NCI-H146 (cell line): ENCODE measurements around the gene TIMMDC1.
A peak's percentile ranks its signal among the peaks of the same experiment; 100 is the strongest.

Source experiments
- DNase-seq: peaks from one replicate; lab custom pipeline; 2025; lab: John Stamatoyannopoulos, UW

TIMMDC1 gene, protein sequence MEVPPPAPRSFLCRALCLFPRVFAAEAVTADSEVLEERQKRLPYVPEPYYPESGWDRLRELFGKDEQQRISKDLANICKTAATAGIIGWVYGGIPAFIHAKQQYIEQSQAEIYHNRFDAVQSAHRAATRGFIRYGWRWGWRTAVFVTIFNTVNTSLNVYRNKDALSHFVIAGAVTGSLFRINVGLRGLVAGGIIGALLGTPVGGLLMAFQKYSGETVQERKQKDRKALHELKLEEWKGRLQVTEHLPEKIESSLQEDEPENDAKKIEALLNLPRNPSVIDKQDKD

GRCh38 chr3:119498186-119499011, at the start of gene TIMMDC1:
Gene TIMMDC1, plus strand, starts transcription at chr3:119498547. Its CDS starts 187 bp downstream, at chr3:119498734.
- peak; percentile 99 for DNase-seq

- DNase-seq: no peak
These were observed 44.5 kb upstream of the TIMMDC1 start for GRCh38 chr3:119453822-119454221.

DNA sequence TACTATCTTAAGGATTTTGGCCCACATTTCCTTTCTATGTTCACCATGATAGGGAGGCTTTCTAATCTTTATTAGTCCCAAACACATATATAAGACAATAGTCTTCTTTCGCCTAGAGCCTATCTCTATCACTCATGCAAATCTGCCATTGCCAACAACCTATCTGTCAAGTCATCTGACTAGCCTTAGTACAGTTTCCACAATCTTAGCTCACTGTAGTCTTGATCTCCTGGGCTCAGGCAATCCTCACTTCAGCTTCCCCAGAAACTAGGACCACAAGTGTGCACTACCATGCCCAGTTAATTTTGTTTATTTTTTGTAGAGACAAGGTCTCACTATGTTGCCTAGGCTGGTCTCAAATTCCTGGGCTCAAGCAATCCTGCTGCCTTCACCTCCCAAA, 41.9 kb upstream of the TIMMDC1 start:
- no peak for DNase-seq

GRCh38 chr3:119457246-119457645, 41.1 kb upstream of the TIMMDC1 start:
- no peak for DNase-seq

DNA sequence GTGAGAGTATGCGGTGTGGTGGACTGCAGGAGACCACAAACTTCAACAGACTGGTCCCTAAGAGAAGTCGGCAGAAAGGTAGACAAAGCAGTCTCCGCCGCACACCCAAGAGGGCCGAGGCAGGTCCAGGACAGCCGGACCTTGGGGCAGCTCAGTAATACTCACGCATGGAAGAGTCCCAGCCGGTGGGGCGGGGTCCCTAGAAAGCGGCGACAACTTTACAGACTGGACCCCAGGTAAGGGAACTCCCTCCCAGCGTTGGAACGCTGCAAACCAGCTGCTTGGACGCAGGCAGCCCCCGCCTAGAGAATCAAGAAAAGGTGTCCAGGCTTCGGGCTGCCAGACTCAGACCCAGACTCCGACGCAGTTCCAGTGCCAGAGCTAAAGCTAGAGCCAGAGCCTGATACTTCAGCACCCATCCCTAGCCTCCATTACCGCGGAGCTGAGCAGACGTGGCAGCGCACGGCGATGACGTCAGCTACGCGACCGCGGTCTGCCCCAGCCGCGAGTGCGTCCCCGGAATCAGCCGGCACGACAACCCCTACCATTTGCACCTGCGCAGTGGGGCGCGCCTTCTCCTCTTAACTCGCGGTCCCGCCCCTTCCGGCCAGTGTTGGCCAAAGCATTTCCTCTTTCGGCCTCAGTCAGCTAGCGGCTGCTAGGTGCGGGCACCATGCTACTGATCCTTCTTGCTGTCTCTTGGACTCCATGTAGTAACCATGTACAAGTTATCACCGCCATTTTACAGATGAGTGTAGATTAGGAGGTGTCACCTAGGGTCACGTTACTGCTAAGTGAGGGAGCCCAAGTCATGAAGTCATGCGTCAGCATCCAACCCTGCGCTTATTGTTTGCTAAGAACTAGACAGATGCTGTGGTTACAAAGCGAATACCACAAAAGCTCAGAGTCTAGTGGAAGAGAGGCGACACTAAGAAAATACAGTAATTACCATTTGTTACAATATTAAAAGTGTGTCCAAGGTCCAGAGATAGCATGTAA, 34.9 kb upstream of the TIMMDC1 start, which contains the start of gene TMEM39A:
Gene TMEM39A (minus strand): TSS at position 445 of the 999 bp plus-strand sequence. CDS start 1,541 bp downstream, outside the sequence.
- peak; percentile 100 for DNase-seq

DNA sequence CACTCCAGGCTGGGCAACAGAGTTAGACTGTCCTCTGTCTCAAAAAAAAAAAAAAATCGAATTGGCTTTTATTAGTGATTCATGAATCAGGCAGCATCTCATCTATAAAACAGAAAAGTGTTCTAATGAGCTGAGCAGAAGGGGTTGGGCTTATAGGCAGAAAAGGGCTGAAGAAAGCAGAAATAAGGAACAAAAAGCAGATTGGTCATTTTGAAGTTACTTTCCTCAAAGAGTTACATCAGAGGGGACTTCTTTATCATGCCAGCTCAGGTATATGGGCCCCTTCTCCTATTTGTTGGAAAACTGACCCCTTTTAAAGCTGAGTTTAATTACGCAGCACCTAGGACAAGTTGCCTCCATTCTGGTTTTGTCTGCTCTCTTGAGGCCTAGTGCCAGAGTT, 30.3 kb upstream of the TIMMDC1 start:
- DNase-seq: no peak

DNA sequence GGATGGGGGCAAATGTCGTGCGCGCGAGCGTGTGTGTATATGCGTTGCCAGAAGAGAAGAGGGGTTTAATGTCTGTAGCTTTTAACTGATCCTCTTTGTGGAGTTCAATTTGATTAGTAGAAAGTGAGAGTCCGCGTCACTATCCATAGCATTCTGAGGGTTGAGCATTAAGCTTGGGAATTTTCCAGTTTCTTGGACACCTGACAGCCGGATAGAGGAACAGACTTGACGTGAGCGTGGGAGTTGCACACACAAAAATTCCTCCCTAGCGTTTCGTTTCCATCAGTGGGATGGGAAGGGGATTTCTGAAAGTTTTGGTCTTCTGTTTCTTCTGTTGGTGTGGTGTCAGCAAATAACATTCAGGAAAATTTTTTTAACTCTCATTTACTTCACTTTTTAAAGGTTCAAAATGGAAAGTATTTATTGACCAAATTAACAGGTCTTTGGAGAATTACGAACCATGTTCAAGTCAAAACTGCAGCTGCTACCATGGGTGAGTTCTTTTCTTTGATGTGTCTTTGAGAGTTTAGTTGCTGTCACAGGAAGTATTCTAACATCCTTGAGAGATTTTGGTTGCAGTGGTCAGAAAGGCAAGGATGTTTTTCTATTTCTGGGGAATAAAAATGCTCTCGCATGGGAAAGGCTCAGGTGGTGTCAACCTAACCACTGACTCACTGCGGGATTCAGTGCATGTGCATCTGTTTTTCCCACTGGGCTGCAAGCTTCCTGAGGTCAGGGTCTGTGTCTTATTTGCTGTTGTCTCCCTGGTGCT, 28.7 kb upstream of the TIMMDC1 start:
- DNase-seq: no peak

DNA sequence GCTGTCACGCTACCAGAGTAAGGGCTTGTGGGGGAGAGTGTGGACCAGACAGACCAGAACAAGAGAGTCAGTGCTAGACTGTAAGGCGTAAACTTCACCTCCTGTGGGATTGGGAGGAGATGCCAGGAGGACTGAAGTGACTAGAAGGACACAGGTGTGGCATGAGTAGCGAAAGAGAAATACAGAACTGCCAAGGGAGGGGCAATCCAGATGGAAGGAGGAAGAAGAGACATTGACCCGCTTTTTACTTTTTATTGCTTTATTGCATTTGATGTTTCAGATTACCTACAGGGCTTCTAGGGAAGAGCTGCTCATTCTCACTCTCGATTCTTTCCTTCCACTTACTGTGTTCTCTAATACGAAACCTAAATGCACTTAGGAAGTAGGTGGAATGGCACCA, 27.5 kb upstream of the TIMMDC1 start:
- no peak for DNase-seq

DNA sequence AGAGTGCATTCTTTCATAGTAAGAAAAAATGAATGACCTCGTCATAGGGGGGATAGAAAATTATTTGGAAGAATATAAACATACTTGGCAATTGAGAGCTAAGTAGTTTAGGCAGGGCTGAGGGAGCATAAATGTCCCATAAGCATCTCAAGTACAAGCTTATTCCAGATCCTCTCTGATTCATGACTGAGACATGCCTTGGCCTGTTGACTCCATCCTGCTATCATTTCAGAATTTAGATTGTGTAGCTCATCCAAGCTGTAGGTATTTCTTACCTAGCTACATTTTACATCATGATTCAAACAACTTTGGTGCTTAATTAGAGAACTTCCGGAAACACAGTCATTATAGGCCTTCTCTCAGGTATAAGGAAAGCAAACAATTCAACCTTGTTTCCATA, 17.3 kb upstream of the TIMMDC1 start:
- no peak for DNase-seq

DNA sequence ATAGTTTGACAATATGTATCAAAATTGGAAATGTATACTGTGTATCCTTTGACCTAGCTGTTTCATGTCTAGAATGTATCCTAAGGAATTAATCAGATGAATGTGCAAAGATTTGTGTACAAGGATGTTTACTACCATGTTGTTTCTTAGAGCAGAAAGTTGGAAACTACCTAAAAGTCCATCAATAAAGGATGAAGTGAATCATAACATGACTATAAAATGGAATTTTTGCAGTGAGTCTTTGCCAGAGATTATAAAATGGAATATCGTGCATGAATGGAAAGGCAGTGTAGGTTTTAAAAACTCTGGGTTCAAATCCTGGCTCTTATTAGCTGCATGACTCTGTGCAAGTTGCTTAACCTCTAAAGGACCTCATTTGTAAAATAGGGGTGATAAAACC, 15.2 kb upstream of the TIMMDC1 start:
- DNase-seq: no peak

DNA sequence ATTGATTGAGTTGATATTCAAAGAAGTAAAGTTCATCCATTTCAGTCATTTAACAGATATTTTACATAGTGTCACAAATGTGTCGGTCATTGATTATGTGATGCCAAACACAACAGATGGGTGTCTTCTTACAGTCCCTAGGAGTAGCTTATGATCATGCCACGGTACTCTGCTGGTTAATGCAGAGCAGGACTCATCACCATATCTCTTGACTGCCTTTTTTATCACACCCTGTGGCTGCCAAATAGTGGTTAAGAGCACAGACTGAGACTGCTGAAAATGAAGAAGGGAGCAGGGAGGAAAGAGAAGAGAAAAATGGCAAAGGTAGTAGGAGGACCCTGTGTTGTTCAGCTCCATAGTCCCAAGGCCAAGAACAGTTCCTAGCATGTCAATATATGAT, 12.8 kb upstream of the TIMMDC1 start:
- DNase-seq: no peak

GRCh38 chr3:119490153-119490552, 8.2 kb upstream of the TIMMDC1 start:
- DNase-seq: no peak

GRCh38 chr3:119492128-119492527, 6.2 kb upstream of the TIMMDC1 start:
- DNase-seq: no peak

- DNase-seq: no peak
These were observed 5.5 kb upstream of the TIMMDC1 start for GRCh38 chr3:119492810-119493209.

DNA sequence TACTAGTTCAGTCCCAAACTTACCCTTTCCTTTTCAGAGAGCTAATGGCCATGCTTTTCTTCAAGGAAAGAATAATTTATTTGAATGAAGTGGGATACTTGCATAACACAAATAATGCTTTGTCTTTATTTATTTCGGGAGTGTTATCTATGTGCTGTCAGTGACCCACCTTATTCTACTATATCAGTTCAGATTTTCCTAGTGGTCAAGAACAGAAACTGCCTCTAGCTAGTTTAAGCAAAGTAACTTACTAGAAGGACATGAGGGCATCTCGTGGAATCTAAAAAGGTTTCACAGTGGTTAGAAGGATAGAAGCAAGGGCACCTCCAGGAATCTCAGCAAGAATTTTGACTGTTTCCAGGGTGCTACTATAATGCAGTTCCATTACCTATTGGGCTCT, 3.8 kb upstream of the TIMMDC1 start:
- DNase-seq: no peak

DNA sequence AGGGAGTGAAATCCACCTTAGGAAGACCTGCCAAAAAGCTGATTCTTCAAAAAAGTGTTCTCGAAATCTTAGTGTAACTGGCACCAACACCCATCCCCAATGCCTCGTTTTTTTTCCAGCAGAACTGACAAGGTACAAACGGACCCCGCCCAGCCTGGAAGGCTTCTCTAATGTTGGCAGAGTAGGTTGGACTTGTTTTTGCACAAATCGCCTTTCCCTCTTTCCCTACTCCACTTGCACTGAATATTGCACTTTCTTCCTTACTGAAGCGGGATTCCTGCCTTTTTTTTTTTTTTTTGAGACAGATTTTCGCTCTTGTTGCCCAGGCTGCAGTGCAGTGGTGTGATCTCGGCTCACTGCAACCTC, 544 bp upstream of the TIMMDC1 start:
- DNase-seq: peak; percentile 48

DNA sequence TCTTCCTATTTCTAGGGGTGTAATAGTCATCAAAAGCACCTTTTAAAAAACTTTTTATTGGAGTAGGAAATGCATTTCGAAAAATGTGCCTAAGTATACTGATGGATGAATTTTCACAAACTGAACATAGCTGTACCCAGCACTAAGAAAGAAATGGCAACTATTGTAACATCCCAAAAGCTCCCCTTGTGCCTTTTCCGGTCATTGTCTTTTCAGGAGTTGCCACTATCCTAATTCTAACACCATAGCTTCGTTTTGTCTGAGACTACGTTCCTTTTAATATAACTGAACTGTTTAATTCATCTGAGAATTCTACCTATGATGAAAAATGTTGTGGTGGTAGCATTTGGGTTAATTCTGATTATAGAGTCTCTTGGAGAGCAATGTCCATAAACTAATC, 1.9 kb downstream of the TIMMDC1 start:
- DNase-seq: no peak

GRCh38 chr3:119500901-119501300, 2.6 kb downstream of the TIMMDC1 start:
- DNase-seq: no peak

DNA sequence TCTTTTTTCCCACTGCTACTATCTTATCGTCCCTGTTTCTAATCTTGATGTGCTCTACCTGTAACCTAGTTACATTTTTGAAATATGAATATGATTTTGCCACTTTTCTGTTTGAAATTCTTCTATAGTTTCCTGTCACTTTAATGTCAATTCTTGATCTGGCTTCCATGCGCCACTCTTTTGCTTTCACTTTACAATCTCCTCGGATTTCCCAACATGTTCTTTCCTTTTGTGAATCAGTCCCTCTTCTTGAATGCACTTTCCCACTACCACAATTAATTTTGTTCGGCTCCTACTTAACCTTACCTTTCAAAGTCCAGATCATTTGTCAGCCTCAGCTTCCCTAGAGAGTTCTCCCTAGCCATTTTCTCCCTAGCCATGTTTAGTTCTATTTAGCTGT, 8.3 kb downstream of the TIMMDC1 start:
- DNase-seq: no peak

- no peak for DNase-seq
These were observed 9.1 kb downstream of the TIMMDC1 start for GRCh38 chr3:119507404-119507803.

GRCh38 chr3:119508172-119508845, 10.0 kb downstream of the TIMMDC1 start:
- no peak for DNase-seq
